Measurements from ENCODE around the gene GCLC. TPM values are rescaled to one million over a fixed set of nuclear protein-coding genes. Genes with fewer than 3 reads are reported as not detected.
"Not testable (repeated sequence)": the region's sequence is repeated elsewhere in the genome, so short reads cannot be mapped to it uniquely, and the experiment has no call there.

The GCLC gene
- total RNA-seq, result 5.5 and 7.8 TPM in 2 replicates
- polyA plus RNA-seq (2012), result 6.8 TPM

GRCh38 chr6:53544470-53545308, at the start of gene GCLC:
TSS of gene GCLC (minus strand) at chr6:53545101. CDS start at chr6:53544645, 456 bp downstream.
- peak; percentile 93 for DNase-seq (ENCODE audit: low read depth)

GRCh38 chr6:53594596-53594995, 49.7 kb upstream of the GCLC start:
- no peak for DNase-seq (ENCODE audit: low read depth)

GRCh38 chr6:53593001-53593488, 48.1 kb upstream of the GCLC start:
- DNase-seq (ENCODE audit: low read depth), result peak; percentile 64

DNA sequence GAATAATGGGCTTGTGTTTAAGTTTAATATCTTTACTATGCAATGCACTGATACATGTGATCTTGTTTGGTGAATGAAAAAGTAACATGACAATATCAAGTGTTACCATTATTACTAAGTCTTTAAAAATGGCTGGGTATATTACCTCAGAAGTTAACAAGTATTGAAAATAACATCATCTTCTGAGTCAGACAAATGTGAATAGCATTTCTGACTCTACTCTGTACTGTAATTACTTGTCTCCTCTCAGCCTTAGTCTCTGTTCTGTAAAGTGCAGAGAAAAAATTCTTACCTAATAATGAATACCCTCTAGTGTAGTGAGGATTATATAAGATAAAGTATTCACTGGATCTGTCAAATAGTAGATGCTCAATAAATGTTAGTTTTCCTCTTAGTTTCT, 47.0 kb upstream of the GCLC start:
- DNase-seq (ENCODE audit: low read depth), result no peak

DNA sequence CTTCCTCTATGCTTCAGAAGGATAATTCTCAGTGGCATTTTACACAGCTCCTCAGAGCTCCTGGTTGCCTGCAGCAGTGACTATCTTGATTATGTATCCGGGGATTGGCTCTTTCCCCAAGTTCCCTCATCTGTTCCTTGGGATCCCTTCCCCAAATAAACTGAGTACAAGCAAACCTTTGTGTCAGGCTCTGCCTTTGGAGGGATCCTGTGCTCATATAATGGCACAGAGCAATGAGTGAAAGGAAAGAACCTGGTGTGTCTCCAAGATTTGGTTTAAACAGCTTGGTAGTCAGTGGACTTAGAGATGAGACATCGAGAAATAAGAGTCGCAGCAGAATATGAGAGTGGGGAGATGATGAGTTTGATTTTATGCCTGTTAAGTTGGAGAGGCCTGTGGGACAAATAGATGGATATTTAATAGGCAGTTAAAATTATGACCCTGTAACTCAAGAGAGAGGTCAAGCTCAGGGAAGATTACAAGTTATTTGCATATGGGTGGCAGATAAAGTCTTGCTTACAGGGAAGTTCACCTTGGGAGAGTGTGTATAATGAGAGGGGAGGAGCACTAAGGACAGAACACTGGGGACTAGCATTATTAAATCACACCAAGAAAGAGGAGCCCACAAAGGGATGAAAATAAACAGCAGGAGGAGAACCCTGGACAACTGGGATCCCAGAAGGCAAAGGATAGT, 44.1 kb upstream of the GCLC start:
- no peak for DNase-seq (ENCODE audit: low read depth)

DNA sequence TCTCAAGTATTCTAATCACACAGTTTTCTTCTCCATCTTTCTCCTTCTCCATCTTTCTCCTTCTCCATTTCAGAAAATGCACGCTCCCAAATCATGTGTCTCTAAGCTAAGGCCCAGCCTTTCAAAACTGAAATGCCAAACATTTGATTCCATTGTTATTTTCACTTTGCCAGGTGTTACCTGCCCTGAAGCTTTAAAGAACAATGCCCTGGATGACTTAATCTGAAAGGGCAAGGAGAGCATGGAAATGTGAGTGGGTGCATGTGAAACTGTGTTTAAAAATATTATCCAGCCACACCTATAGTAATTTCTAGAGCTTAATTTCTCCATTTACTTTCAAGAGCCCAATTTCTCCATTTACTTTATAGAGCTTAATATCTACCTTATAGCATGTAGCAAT, 42.4 kb upstream of the GCLC start:
- no peak for DNase-seq (ENCODE audit: low read depth)

GRCh38 chr6:53585208-53585900, 40.5 kb upstream of the GCLC start:
- DNase-seq (ENCODE audit: low read depth), result no peak

GRCh38 chr6:53584726-53585125, 39.8 kb upstream of the GCLC start:
- no peak for DNase-seq (ENCODE audit: low read depth)

- DNase-seq (ENCODE audit: low read depth), result no peak
Measured at GRCh38 chr6:53583451-53583850, 38.5 kb upstream of the GCLC start.

- no peak for DNase-seq (ENCODE audit: low read depth)
Measured at GRCh38 chr6:53582963-53583362, 38.1 kb upstream of the GCLC start.

- DNase-seq (ENCODE audit: low read depth), result no peak
Measured at GRCh38 chr6:53581856-53582255, 37.0 kb upstream of the GCLC start.

DNA sequence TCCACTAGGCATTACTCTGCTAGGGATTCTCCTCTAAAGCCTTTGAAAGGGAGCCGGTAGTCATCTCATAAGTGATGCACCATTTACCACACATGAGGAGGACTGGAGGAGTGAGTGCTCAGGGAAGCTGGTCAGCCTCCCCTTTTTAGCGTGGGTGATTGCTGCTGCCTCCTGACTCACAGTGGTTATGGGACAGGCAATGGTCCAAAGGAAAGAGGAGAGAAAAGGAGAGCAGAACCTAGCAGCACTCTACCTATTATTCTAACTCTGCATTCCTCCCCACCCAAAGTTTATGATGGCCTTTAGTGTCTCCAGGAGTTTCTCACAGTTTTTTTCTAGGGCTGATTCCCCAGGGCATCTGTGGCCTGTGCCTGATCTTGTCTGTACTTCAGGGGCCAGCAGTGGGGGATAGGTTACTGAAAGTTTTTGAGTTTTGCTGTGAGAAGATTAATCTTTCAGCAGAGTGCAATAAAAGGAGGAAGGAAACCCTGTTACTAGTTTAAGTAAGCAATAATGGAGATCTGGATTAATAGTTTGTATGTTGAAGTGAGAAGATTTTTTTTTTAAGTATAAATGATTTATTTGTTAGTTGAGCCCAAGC, 36.4 kb upstream of the GCLC start:
- peak; percentile 48 for DNase-seq (ENCODE audit: low read depth)

GRCh38 chr6:53579338-53579737, 34.4 kb upstream of the GCLC start:
- DNase-seq (ENCODE audit: low read depth), result no peak

GRCh38 chr6:53578371-53578770, 33.5 kb upstream of the GCLC start:
- no peak for DNase-seq (ENCODE audit: low read depth)

DNA sequence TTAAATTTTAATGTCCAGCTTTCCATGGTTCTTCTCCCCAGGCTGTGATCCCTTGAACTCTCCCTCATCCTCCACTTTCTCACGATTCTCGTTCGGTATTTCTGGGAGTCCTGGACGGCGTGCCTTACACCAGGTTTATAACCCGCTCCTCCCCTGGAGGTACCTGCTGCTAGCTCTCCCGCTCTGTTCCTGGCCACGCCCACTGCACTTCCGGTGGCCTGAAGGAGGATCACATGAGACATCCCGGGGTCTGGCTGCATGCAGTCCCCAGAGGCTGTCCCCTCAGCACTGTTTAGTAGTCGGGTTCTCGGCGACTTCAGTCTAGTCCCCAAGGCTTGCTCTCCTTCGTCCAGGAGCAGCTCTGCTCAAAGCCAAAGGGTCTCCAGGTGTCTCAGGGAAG, 28.4 kb upstream of the GCLC start:
- DNase-seq (ENCODE audit: low read depth), result no peak

DNA sequence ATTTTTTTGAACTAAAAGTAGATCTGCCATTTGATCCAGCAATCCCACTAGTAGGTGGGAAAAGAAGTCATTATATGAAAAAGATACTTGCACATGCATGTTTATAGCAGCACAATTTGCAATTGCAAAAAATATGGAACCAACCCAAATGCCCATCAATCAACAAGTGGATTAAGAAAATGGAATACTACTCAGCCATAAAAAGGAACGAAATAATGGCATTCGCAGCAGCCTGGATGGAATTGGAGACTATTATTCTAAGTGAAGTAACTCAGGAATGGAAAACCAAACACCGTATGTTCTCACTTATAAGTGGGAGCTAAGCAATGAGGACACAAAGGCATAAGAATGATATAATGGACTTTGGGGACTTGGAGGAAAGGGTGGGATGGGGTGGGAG, 27.5 kb upstream of the GCLC start:
- not testable (repeated sequence) for DNase-seq (ENCODE audit: low read depth)

DNA sequence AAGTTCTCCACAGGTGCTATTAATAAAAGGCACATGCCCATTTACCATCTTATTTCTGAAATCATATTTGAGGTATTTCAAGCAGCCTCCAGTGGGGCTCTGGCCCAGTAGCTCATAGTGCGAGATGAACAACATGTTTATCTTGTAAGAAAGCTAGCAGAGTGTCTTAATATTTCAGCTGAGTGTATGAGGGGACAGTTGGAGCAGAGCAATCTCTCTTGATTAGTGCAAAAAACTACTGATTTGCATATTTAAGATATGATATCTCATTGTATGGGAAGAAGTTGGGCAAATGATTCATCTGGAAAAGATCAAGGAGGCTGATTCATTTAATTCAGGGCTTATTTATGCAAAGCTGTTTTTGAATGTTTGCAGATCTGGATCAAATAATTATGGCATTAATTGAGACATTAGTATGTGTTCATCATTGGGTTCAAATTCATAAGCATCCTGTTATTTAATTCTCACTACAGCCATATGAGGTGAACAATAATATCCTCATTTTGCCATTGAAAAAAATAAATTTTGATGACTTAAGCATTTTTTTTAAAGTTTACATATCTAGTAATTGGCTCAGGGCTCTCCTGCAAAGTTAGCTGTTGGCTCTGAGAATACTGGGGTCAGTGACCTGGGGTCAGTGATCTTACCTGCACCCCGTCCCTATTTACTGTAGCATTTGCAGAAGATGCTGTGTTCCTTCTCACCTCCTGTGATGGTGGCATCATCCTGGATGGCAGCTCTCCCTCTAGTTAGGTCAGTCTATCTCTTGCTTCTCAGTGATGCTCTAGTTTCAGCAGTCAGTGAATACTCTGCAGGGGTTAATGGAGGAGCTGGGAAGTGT, 24.1 kb upstream of the GCLC start:
- DNase-seq (ENCODE audit: low read depth), result no peak

DNA sequence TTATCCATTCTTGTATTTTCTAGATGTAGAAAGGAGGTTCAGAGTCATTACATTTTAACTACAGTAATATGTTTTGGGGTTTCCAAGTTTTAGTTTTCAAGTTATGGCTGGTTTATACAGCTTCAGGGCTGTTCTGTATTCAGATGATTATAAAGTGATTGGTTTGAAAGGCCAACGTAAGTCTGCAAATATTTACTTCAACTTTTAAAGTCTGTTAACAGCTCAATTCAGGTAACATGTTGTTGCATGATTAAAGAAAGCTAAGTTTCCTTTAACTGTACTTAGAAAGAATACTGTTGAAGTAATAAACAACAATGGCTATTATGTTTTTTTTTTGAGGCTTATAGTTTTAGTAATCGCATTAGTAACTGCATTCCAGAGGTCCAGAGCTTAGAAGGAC, 22.8 kb upstream of the GCLC start:
- no peak for DNase-seq (ENCODE audit: low read depth)

GRCh38 chr6:53566755-53567154, 21.9 kb upstream of the GCLC start:
- DNase-seq (ENCODE audit: low read depth), result no peak

DNA sequence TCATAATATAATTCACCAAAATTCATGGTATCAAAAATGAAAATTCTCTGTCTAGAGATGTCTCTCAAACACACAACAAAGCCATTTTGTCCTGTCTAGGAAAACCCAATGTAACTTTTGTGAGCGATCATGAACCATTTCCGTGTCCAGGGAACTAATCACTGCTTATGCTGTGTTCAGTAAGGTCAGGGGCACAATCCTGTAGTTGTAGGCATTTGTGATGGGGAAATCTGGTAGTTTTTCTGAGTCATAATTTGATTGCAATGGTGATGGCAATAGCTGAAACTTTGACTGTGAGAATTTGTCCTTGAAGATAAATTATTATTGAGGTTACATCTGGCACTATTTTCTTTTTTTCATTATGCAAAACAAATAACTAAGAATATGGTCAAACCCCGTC, 21.0 kb upstream of the GCLC start:
- DNase-seq (ENCODE audit: low read depth), result no peak

All from myocyte (in vitro differentiated cells).